NB4 (cell line): ENCODE results near the gene SEMA5B.

Source experiments
- MYC ChIP-seq: IDR thresholded peaks from 2 replicates; pipeline ENCODE4 v1.6.1; 2011; ENCODE audit warnings: low read depth, low read length
- POLR2A ChIP-seq: IDR thresholded peaks from 2 replicates; pipeline ENCODE4 v1.6.1; 2011; ENCODE audit warnings: mild to moderate bottlenecking; ENCODE audit not compliant: insufficient read length; ENCODE audit errors: extremely low read depth
- TF ChIP-seq, protein P1 (sequence below): IDR thresholded peaks from one replicate; pipeline ENCODE4 v1.5.1; 2012; ENCODE audit warnings: low read depth, low read length

DNA sequence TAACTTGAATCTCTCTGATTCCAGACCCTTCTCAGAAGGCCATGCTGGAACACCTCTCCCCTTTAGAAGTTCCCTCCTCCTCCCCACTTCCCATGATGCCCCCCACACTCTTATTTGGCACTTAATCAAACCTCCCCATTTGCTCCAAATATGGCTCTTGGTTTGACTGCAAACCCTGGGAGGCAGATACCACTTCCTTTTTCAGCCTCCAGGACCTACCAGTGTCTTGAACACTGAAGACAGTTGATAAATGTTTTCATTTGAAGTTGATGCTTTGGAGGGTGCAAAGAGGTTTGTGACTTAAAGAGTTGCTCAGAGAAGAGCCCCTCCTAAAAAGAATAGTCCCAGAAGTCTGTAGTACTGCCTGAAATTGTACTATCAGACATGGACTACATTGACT is 61.5 kb downstream of the SEMA5B start:
- TF ChIP-seq, protein P1, sequence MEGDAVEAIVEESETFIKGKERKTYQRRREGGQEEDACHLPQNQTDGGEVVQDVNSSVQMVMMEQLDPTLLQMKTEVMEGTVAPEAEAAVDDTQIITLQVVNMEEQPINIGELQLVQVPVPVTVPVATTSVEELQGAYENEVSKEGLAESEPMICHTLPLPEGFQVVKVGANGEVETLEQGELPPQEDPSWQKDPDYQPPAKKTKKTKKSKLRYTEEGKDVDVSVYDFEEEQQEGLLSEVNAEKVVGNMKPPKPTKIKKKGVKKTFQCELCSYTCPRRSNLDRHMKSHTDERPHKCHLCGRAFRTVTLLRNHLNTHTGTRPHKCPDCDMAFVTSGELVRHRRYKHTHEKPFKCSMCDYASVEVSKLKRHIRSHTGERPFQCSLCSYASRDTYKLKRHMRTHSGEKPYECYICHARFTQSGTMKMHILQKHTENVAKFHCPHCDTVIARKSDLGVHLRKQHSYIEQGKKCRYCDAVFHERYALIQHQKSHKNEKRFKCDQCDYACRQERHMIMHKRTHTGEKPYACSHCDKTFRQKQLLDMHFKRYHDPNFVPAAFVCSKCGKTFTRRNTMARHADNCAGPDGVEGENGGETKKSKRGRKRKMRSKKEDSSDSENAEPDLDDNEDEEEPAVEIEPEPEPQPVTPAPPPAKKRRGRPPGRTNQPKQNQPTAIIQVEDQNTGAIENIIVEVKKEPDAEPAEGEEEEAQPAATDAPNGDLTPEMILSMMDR = no peak
- TF ChIP-seq POLR2A (no peak), MYC (no peak)
